HEK293T (cell line): ENCODE results near the gene DPEP2NB.

Experiments used
- ARNT ChIP-seq: fragments of 450-650 bp; IDR thresholded peaks from 2 replicates; pipeline ENCODE4 v1.6.1; 2017; ENCODE audit warnings: mild to moderate bottlenecking
- HDGF ChIP-seq: fragments of 450-650 bp; IDR thresholded peaks from 2 replicates; pipeline ENCODE4 v1.6.1; 2017; ENCODE audit warnings: antibody characterized with exemption, borderline replicate concordance
- SUZ12 ChIP-seq: fragments of 450-650 bp; IDR thresholded peaks from 2 replicates; pipeline ENCODE4 v1.6.1; 2016; ENCODE audit warnings: mild to moderate bottlenecking
- TARDBP ChIP-seq: fragments of 450-650 bp; IDR thresholded peaks from 2 replicates; pipeline ENCODE4 v1.6.1; 2016
- ZNF384 ChIP-seq: fragments of 450-650 bp; IDR thresholded peaks from 2 replicates; pipeline ENCODE4 v1.6.1; 2016

GRCh38 chr16:67965668-67966548, 49.8 kb downstream of the DPEP2NB start:
- TF ChIP-seq SUZ12 (no peak), ARNT (no peak), HDGF (no peak), ZNF384 (no peak), TARDBP (no peak)
